Measurements from ENCODE around the gene TCF15. TPM values are rescaled to one million over a fixed set of nuclear protein-coding genes. Genes with fewer than 3 reads are reported as not detected.

The TCF15 gene
- total and polyA plus RNA-seq, 5 experiments from 2014 or later: not detected

- no peak overlapping the region for H3K27ac Mint-ChIP-seq
- POLR2A ChIA-PET: no interaction called here
- H3K36me3 Mint-ChIP-seq: no peaks in the 10 kb centered on the region
- peaks cover 0 to 14% (median 3%) of the 10 kb centered on the region in 5 donors for H3K27me3 Mint-ChIP-seq
- no peak for ATAC-seq
- no peaks in the 10 kb centered on the region for H3K4me1 Mint-ChIP-seq
- H3K9me3 Mint-ChIP-seq: no peaks in the 10 kb centered on the region
- DNase-seq: no peak
- no peak overlapping the region for H3K4me3 Mint-ChIP-seq
These were observed 10.0 kb downstream of the TCF15 start for GRCh38 chr20:600141-600540.

GRCh38 chr20:598133-598850 is 11.8 kb downstream of the TCF15 start:
- POLR2A ChIA-PET: no interaction called here
- DNase-seq (no peak), ATAC-seq (no peak)
- Mint-ChIP-seq H3K4me3 (no peak overlapping the region), H3K27me3 (peaks cover 0 to 18% (median 4%) of the 10 kb centered on the region in 5 donors), H3K4me1 (no peaks in the 10 kb centered on the region), H3K27ac (no peak overlapping the region), H3K9me3 (no peaks in the 10 kb centered on the region), H3K36me3 (no peaks in the 10 kb centered on the region)

GRCh38 chr20:597560-597959 is 12.5 kb downstream of the TCF15 start:
- ATAC-seq (no peak), DNase-seq (no peak)
- Mint-ChIP-seq H3K4me3 (no peak overlapping the region), H3K9me3 (no peaks in the 10 kb centered on the region), H3K27me3 (peaks cover 0 to 24% (median 5%) of the 10 kb centered on the region in 5 donors), H3K36me3 (no peaks in the 10 kb centered on the region), H3K4me1 (no peaks in the 10 kb centered on the region), H3K27ac (no peak overlapping the region)
- POLR2A ChIA-PET: no interaction called here

GRCh38 chr20:595330-596308 is 14.5 kb downstream of the TCF15 start:
- Mint-ChIP-seq H3K4me3 (no peak overlapping the region), H3K36me3 (no peaks in the 10 kb centered on the region), H3K27ac (peak overlapping the region in 1 of 10 donors; percentile 57), H3K9me3 (no peaks in the 10 kb centered on the region), H3K27me3 (peaks cover 2 to 33% (median 21%) of the 10 kb centered on the region in 5 donors), H3K4me1 (no peaks in the 10 kb centered on the region)
- DNase-seq (no peak), ATAC-seq (no peak)
- POLR2A ChIA-PET: no interaction called here

- no peak for ATAC-seq
- H3K4me3 Mint-ChIP-seq: no peak overlapping the region
- peaks cover 2 to 33% (median 27%) of the 10 kb centered on the region in 5 donors for H3K27me3 Mint-ChIP-seq
- H3K36me3 Mint-ChIP-seq: no peaks in the 10 kb centered on the region
- DNase-seq: no peak
- POLR2A ChIA-PET: no interaction called here
- no peaks in the 10 kb centered on the region for H3K9me3 Mint-ChIP-seq
- H3K27ac Mint-ChIP-seq: no peak overlapping the region
- H3K4me1 Mint-ChIP-seq: no peaks in the 10 kb centered on the region
These were observed 17.6 kb downstream of the TCF15 start for GRCh38 chr20:592506-592905.

GRCh38 chr20:591941-592340 is 18.2 kb downstream of the TCF15 start:
- Mint-ChIP-seq H3K36me3 (no peaks in the 10 kb centered on the region), H3K9me3 (no peaks in the 10 kb centered on the region), H3K4me3 (no peak overlapping the region), H3K4me1 (no peaks in the 10 kb centered on the region), H3K27ac (no peak overlapping the region), H3K27me3 (peaks cover 2 to 30% (median 27%) of the 10 kb centered on the region in 5 donors)
- no peak for DNase-seq
- POLR2A ChIA-PET: no interaction called here
- ATAC-seq: no peak

GRCh38 chr20:588932-589672 is 21.0 kb downstream of the TCF15 start:
- ATAC-seq: no peak

GRCh38 chr20:588476-588875 is 21.6 kb downstream of the TCF15 start:
- ATAC-seq: no peak
- H3K4me1 Mint-ChIP-seq: no peaks in the 10 kb centered on the region
- peaks cover 10 to 45% (median 28%) of the 10 kb centered on the region in 5 donors for H3K27me3 Mint-ChIP-seq

More at GRCh38 chr20:588932-589672, 21.0 kb downstream of the TCF15 start:
- H3K9me3 Mint-ChIP-seq: no peaks in the 10 kb centered on the region
- H3K4me1 Mint-ChIP-seq: no peaks in the 10 kb centered on the region
- no peak overlapping the region for H3K27ac Mint-ChIP-seq
- POLR2A ChIA-PET: no interaction called here
- H3K27me3 Mint-ChIP-seq: peaks cover 10 to 45% (median 30%) of the 10 kb centered on the region in 5 donors
- DNase-seq: no peak
- no peak overlapping the region for H3K4me3 Mint-ChIP-seq
- no peaks in the 10 kb centered on the region for H3K36me3 Mint-ChIP-seq

GRCh38 chr20:584971-585301 is 25.2 kb downstream of the TCF15 start:
- no peak overlapping the region for H3K27ac Mint-ChIP-seq
- H3K4me3 Mint-ChIP-seq: no peak overlapping the region
- POLR2A ChIA-PET: no interaction called here
- ATAC-seq (no peak), DNase-seq (no peak)
- H3K27me3 Mint-ChIP-seq: peaks cover 8 to 23% (median 16%) of the 10 kb centered on the region in 5 donors
- H3K9me3 Mint-ChIP-seq: peaks cover 0 to 2% (median 0%) of the 10 kb centered on the region in 9 donors
- H3K4me1 Mint-ChIP-seq: no peaks in the 10 kb centered on the region
- H3K36me3 Mint-ChIP-seq: no peaks in the 10 kb centered on the region

More at GRCh38 chr20:588476-588875, 21.6 kb downstream of the TCF15 start:
- DNase-seq: no peak
- Mint-ChIP-seq H3K36me3 (no peaks in the 10 kb centered on the region), H3K4me3 (no peak overlapping the region), H3K9me3 (no peaks in the 10 kb centered on the region), H3K27ac (no peak overlapping the region)
- POLR2A ChIA-PET: no interaction called here

- no peak overlapping the region for H3K27ac Mint-ChIP-seq
- DNase-seq (no peak), ATAC-seq (no peak)
- peaks cover 8 to 23% (median 15%) of the 10 kb centered on the region in 5 donors for H3K27me3 Mint-ChIP-seq
- H3K4me1 Mint-ChIP-seq: no peaks in the 10 kb centered on the region
- peaks cover 0 to 2% (median 0%) of the 10 kb centered on the region in 9 donors for H3K9me3 Mint-ChIP-seq
- POLR2A ChIA-PET: no interaction called here
- no peaks in the 10 kb centered on the region for H3K36me3 Mint-ChIP-seq
- no peak overlapping the region for H3K4me3 Mint-ChIP-seq
These were observed 25.7 kb downstream of the TCF15 start for GRCh38 chr20:584161-584970.

- DNase-seq (no peak), ATAC-seq (no peak)
- Mint-ChIP-seq H3K4me3 (no peak overlapping the region), H3K36me3 (no peaks in the 10 kb centered on the region), H3K27ac (no peak overlapping the region), H3K4me1 (no peaks in the 10 kb centered on the region), H3K9me3 (peaks cover 0 to 2% (median 0%) of the 10 kb centered on the region in 9 donors), H3K27me3 (peaks cover 8 to 23% (median 15%) of the 10 kb centered on the region in 5 donors)
- POLR2A ChIA-PET: no interaction called here
These were observed 27.9 kb downstream of the TCF15 start for GRCh38 chr20:582204-582603.

Data from naive thymus-derived CD8-positive, alpha-beta T cell (primary cell).